Omental fat pad (tissue), 4 donors: ENCODE data around the gene HS6ST1. TPM values are rescaled to one million over a fixed set of nuclear protein-coding genes. Genes with fewer than 3 reads are reported as not detected.

Experiments
- ATAC-seq: fragments of 150-250 bp; one replicate; pipeline ENCODE4 v1.9.1; 2016; ENCODE audit warnings: mild to moderate bottlenecking, moderate library complexity; ENCODE audit not compliant: low FRiP score
- DNase-seq: peaks from one replicate; pipeline ENCODE4 v3.0.0-alpha.2; 2019; ENCODE audit warnings: low spot score
- CTCF ChIP-seq, 3 donors: fragments of 450-650 bp; IDR thresholded peaks; one replicate each; pipeline ENCODE4 v1.5.1; 2016 to 2017; ENCODE audit warnings: antibody characterized with exemption in 3 of 3, mild to moderate bottlenecking in 3 of 3, moderate library complexity in 2 of 3
- total RNA-seq, 4 donors: library from RNA; depleted of rRNA; stranded (reverse); fragments of >200 nt; gene quantifications; one replicate each; pipeline ENCODE4 v1.1.0, GENCODE V29; 2016

The HS6ST1 gene
- total RNA-seq, 4 donors from 2014 or later = 17.8 to 28.9 (median 24.3) TPM

- ATAC-seq = no peak
- no peak for TF ChIP-seq CTCF (IDR thresholded peaks at IDR 0.05)
These were observed 68.2 kb downstream of the HS6ST1 start for GRCh38 chr2:128250229-128251025.

GRCh38 chr2:128249555-128249954 is 69.1 kb downstream of the HS6ST1 start:
- no peak for ATAC-seq
- no peak for TF ChIP-seq CTCF (IDR thresholded peaks at IDR 0.05)
- no peak for DNase-seq

More at GRCh38 chr2:128250229-128251025, 68.2 kb downstream of the HS6ST1 start:
- no peak for DNase-seq

GRCh38 chr2:128245813-128246212 is 72.9 kb downstream of the HS6ST1 start:
- DNase-seq (no peak), ATAC-seq (no peak)
- TF ChIP-seq CTCF (IDR thresholded peaks at IDR 0.05) = no peak

GRCh38 chr2:128241896-128242295 is 76.8 kb downstream of the HS6ST1 start:
- DNase-seq (no peak), ATAC-seq (no peak)
- no peak for TF ChIP-seq CTCF (IDR thresholded peaks at IDR 0.05)

DNA sequence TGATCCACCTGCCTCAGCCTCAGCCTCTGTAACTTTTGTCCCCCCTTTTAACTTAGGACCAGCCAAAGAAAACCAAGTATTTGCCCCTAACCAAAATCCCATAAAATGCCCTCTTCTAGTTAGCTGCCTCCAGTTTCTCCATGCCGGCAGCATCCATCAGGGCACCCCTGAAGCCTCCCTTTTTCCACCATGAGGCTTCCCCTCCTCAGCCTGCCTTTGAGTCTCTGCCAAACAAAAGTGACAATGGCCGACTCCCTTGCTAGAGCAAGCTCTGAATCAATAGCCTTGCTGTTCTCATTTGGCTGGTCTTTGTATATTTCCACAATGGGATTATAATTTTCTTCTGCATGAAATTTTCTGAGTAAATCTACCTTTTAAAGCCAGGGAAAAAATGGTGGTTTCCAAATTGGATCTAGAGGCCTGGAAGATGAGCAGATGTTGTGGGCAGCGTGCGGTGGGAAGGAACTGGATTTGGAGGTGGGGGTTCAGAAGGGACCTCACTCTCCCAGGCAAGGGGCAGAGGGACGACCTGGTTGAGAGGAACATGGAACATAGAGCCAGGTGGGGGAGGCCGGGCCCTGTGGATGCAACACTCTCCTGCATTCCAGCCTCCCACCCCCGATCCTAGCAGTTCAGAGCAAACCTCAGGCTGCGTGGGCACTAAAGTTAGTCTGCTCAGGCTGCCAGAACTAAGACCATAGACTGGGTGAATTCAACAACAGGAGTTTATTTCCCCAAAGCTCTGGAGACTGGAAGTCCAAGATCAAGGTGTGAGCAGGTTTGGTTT is 80.6 kb downstream of the HS6ST1 start:
- DNase-seq (no peak), ATAC-seq (no peak)
- no peak for TF ChIP-seq CTCF (IDR thresholded peaks at IDR 0.05)

GRCh38 chr2:128237081-128237534 is 81.6 kb downstream of the HS6ST1 start:
- DNase-seq (no peak), ATAC-seq (no peak)
- TF ChIP-seq CTCF (IDR thresholded peaks at IDR 0.05) = no peak
